GM12892 (cell line): Measurements from ENCODE around the gene RBM20.

Experiments
- POLR2A ChIP-seq: IDR thresholded peaks from 2 replicates; pipeline ENCODE4 v1.6.1; 2011; ENCODE audit warnings: low read depth, low read length, control low read depth
- TAF1 ChIP-seq: IDR thresholded peaks from 2 replicates; pipeline ENCODE4 v1.6.1; 2011; ENCODE audit warnings: low read depth, mild to moderate bottlenecking, control low read depth, low read length, borderline replicate concordance

GRCh38 chr10:110837418-110838171 is 193.5 kb downstream of the RBM20 start:
- TF ChIP-seq TAF1 (no peak), POLR2A (no peak)
